NCI-H146 treated with DMSO at 0.1 percent for 48 hours (cell line): ENCODE results near the gene PIN1.
A peak's percentile ranks its signal among the peaks of the same experiment; 100 is the strongest.
"Not testable (repeated sequence)": the region's sequence is repeated elsewhere in the genome, so short reads cannot be mapped to it uniquely, and the experiment has no call there.

Experiments
- DNase-seq: peaks from one replicate; lab custom pipeline; 2025; ENCODE audit not compliant: unreplicated experiment; lab: John Stamatoyannopoulos, UW

Gene PIN1

GRCh38 chr19:9834726-9835506, at the start of gene PIN1:
TSS of gene PIN1 (plus strand) at chr19:9835318. CDS start at chr19:9835345, 27 bp downstream.
- DNase-seq: peak; percentile 90

GRCh38 chr19:9785367-9786331, 49.5 kb upstream of the PIN1 start:
- peak; percentile 87 for DNase-seq

- DNase-seq: no peak
Measured at GRCh38 chr19:9786342-9786741, 48.8 kb upstream of the PIN1 start.

GRCh38 chr19:9786819-9787218, 48.3 kb upstream of the PIN1 start:
- no peak for DNase-seq

- DNase-seq: not testable (repeated sequence)
Measured at GRCh38 chr19:9788604-9789003, 46.5 kb upstream of the PIN1 start.

GRCh38 chr19:9789066-9789465, 46.1 kb upstream of the PIN1 start:
- DNase-seq: no peak

- not testable (repeated sequence) for DNase-seq
Measured at GRCh38 chr19:9789579-9789978, 45.5 kb upstream of the PIN1 start.

GRCh38 chr19:9791073-9791367, 44.1 kb upstream of the PIN1 start:
- not testable (repeated sequence) for DNase-seq

- DNase-seq: peak; percentile 69
Measured at GRCh38 chr19:9791552-9792205, 43.4 kb upstream of the PIN1 start.

GRCh38 chr19:9792206-9793070, 42.7 kb upstream of the PIN1 start:
- DNase-seq: peak; percentile 72

- DNase-seq: no peak
Measured at GRCh38 chr19:9793071-9793591, 42.0 kb upstream of the PIN1 start.

GRCh38 chr19:9796113-9796773, 38.9 kb upstream of the PIN1 start:
- peak; percentile 56 for DNase-seq

GRCh38 chr19:9797871-9798270, 37.2 kb upstream of the PIN1 start:
- DNase-seq: no peak

GRCh38 chr19:9799162-9799561, 36.0 kb upstream of the PIN1 start:
- DNase-seq: no peak

- DNase-seq: no peak
Measured at GRCh38 chr19:9801976-9802375, 33.1 kb upstream of the PIN1 start.

GRCh38 chr19:9806803-9807202, 28.3 kb upstream of the PIN1 start:
- DNase-seq: no peak

GRCh38 chr19:9808855-9809824, 26.0 kb upstream of the PIN1 start:
- DNase-seq: no peak

- DNase-seq: no peak
Measured at GRCh38 chr19:9811139-9811538, 24.0 kb upstream of the PIN1 start.
